Naive thymus-derived CD8-positive, alpha-beta T cell (primary cell): ENCODE measurements around the gene GPR180. TPM values are rescaled to one million over a fixed set of nuclear protein-coding genes. Genes with fewer than 3 reads are reported as not detected.

ENCODE experiments used
- ATAC-seq, 2 donors: fragments of 150-1000 bp; cut with Tn5 transposase in 1 of 2; sonication (Bioruptor Pico), chemical (Tn5 transposase) in 1 of 2; 1 replicate in 1 of 2; 2 replicates in 1 of 2; pipeline ENCODE4 v1.10.0; 2021; ENCODE audit warnings: mild to moderate bottlenecking in 2 of 2, moderate library complexity in 2 of 2
- POLR2A ChIA-PET: fragments of 350-600 bp; sonication (Branson Sonifier 250); formaldehyde crosslinking; loops from one replicate; lab custom pipeline; 2021; ENCODE audit warnings: antibody characterized with exemption; lab: Charles Lee
- DNase-seq, 10 donors: peaks; one replicate each; pipeline versions ENCODE4 v3.0.0 to v3.0.0-alpha.2; 2020 to 2022
- H3K27ac Mint-ChIP-seq, 10 donors: one replicate each; pipeline ENCODE4 v1.8.0; 2020 to 2022; ENCODE audit warnings: mild to moderate bottlenecking in 10 of 10, mixed read lengths in 10 of 10, moderate library complexity in 4 of 10, inconsistent platforms in 1 of 10
- H3K27me3 Mint-ChIP-seq, 5 donors: one replicate each; pipeline ENCODE4 v1.8.0; 2021 to 2022; ENCODE audit warnings: mixed read lengths in 5 of 5
- H3K36me3 Mint-ChIP-seq, 3 donors: one replicate each; pipeline ENCODE4 v1.8.0; 2020 to 2022; ENCODE audit warnings: mixed read lengths in 3 of 3, mild to moderate bottlenecking in 2 of 3, inconsistent platforms in 1 of 3
- H3K4me1 Mint-ChIP-seq, 4 donors: one replicate each; pipeline ENCODE4 v1.8.0; 2021 to 2022; ENCODE audit warnings: mixed read lengths in 4 of 4
- H3K4me3 Mint-ChIP-seq, 10 donors: one replicate each; pipeline ENCODE4 v1.8.0; 2020 to 2022; ENCODE audit warnings: mild to moderate bottlenecking in 10 of 10, mixed read lengths in 10 of 10, moderate library complexity in 6 of 10, inconsistent platforms in 1 of 10
- H3K9me3 Mint-ChIP-seq, 9 donors: one replicate each; pipeline ENCODE4 v1.8.0; 2020 to 2022; ENCODE audit warnings: mixed read lengths in 9 of 9, mild to moderate bottlenecking in 3 of 9, inconsistent platforms in 1 of 9, moderate library complexity in 1 of 9
- polyA plus RNA-seq, 3 donors: library from polyadenylated mRNA; unstranded; fragments of 300-500 nt; fragmentation: Illumina TruSeq; gene quantifications; one replicate each; pipeline ENCODE4 v1.2.3, GENCODE V29; 2021
- total RNA-seq, 8 experiments: library from RNA in 2 of 8; stranded (reverse) in 2 of 8; gene quantifications; one replicate each; pipeline ENCODE4 v1.2.3 and lab custom pipeline; 2021 to 2026

GPR180 gene
- total and polyA plus RNA-seq, 5 experiments from 2014 or later: 0.96 to 3.4 (median 1.8) TPM

DNA sequence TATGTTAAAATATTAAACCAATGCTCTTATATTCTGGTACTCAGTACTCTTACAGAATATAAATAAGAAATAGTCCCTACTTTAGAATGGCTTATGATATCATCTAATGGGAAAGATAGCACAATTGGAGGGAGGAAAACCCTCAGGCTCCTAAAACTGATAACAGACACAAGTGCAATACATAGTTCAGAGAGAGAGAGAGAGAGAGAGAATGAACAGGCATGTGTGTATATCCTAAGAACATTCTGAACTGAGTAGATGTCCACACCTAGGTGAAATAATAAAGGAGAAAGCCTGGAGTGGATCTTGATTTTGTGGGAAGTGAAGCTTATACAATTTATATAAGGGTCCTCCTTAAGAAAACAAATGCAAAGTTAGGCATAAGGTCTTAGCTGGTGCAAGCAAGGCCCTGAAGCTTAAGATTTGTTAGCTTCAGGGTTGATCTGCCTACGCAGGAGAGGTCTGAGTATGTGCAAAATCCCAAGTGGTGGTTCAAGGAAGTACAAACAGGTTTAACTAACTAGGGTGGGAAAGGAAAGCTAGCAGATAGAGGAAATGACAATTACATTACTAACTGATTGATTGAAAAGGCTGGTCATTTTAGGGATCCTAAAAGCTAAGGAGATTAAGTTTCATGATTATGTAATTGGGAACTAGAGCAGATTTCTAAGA is 57.4 kb downstream of the GPR180 start:
- Mint-ChIP-seq H3K4me3 (no peak overlapping the region), H3K9me3 (peaks cover 0 to 1% (median 0%) of the 10 kb centered on the region in 9 donors), H3K36me3 (no peaks in the 10 kb centered on the region), H3K4me1 (peaks cover 1 to 6% (median 5%) of the 10 kb centered on the region in 4 donors), H3K27me3 (peaks cover 3 to 32% (median 17%) of the 10 kb centered on the region in 5 donors), H3K27ac (no peak overlapping the region)
- DNase-seq (no peak), ATAC-seq (no peak)
- POLR2A ChIA-PET: no interaction called here

- ATAC-seq (no peak), DNase-seq (no peak)
- Mint-ChIP-seq H3K27ac (no peak overlapping the region), H3K4me3 (no peak overlapping the region), H3K27me3 (peaks cover 3 to 32% (median 17%) of the 10 kb centered on the region in 5 donors), H3K36me3 (no peaks in the 10 kb centered on the region), H3K4me1 (peaks cover 1 to 6% (median 5%) of the 10 kb centered on the region in 4 donors), H3K9me3 (peaks cover 0 to 1% (median 0%) of the 10 kb centered on the region in 9 donors)
- POLR2A ChIA-PET: no interaction called here
These were observed 57.9 kb downstream of the GPR180 start for GRCh38 chr13:94659598-94659946.

- Mint-ChIP-seq H3K27ac (no peak overlapping the region), H3K9me3 (peaks cover 0 to 1% (median 0%) of the 10 kb centered on the region in 9 donors), H3K4me1 (peaks cover 1 to 6% (median 5%) of the 10 kb centered on the region in 4 donors), H3K36me3 (no peaks in the 10 kb centered on the region), H3K4me3 (no peak overlapping the region), H3K27me3 (peaks cover 9 to 37% (median 24%) of the 10 kb centered on the region in 5 donors)
- DNase-seq (no peak), ATAC-seq (no peak)
- POLR2A ChIA-PET: no interaction called here
These were observed 59.2 kb downstream of the GPR180 start for GRCh38 chr13:94660695-94661326.

DNA sequence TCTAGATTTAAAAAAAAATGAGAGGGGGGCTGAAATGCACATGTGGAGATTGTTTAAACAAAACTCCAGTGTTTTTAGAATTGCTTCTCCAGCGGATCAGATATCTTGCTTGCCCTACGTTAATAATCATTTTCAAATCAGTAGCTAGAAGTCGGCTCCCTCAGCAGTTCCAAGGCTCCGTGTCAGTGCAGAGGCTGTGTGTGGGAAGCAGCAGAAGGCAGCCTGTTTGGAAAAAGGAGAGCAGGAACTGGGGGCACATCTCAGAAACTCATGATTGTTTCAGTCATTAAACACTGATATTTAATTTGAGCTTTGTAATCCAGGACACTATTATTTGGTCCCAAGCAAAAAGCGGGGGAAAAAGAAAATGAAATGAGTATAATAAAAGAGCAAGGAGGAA is 59.7 kb downstream of the GPR180 start:
- Mint-ChIP-seq H3K4me1 (peaks cover 1 to 6% (median 5%) of the 10 kb centered on the region in 4 donors), H3K4me3 (no peak overlapping the region), H3K27ac (no peak overlapping the region), H3K36me3 (no peaks in the 10 kb centered on the region), H3K9me3 (no peaks in the 10 kb centered on the region), H3K27me3 (peaks cover 9 to 37% (median 30%) of the 10 kb centered on the region in 5 donors)
- no peak for DNase-seq
- POLR2A ChIA-PET: no interaction called here
- no peak for ATAC-seq

DNA sequence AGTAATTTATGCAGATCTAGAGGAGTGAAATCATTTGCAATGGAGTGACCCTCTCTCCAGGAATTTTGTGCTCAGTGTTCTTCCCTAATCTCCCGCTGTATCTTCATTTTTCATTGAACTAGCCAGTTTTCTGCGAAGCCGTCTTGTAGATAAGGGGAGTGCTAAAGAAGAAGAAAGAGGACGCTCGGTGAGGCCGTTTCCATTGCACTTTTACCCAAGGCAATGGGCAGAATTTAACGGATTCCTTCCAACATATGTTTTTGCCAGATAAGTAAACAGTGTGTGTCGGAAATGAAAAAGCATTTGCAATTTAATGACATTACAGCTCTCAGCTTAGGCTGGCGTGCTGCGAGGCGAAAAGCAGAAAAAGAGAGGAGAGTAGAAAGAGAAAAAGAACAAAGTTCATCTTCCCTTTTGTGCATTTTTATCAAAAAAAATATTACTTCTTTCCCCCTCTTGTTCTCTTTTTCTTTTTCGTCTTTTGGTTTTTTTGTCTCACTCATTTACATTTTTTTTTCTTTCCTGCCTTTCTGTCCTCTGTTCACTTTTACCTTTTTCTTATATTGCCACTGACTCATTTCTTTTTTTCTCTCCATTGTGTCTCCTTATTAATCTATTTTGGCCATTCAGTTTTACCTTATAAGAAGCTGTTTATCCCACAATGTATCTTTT is 60.8 kb downstream of the GPR180 start:
- H3K36me3 Mint-ChIP-seq: no peaks in the 10 kb centered on the region
- H3K9me3 Mint-ChIP-seq: no peaks in the 10 kb centered on the region
- POLR2A ChIA-PET: no interaction called here
- H3K4me3 Mint-ChIP-seq: peak overlapping the region in 2 of 10 donors; percentile 4 to 44
- H3K27ac Mint-ChIP-seq: no peak overlapping the region
- DNase-seq (no peak), ATAC-seq (no peak)
- peaks cover 9 to 37% (median 32%) of the 10 kb centered on the region in 5 donors for H3K27me3 Mint-ChIP-seq
- H3K4me1 Mint-ChIP-seq: peaks cover 1 to 12% (median 8%) of the 10 kb centered on the region in 4 donors

DNA sequence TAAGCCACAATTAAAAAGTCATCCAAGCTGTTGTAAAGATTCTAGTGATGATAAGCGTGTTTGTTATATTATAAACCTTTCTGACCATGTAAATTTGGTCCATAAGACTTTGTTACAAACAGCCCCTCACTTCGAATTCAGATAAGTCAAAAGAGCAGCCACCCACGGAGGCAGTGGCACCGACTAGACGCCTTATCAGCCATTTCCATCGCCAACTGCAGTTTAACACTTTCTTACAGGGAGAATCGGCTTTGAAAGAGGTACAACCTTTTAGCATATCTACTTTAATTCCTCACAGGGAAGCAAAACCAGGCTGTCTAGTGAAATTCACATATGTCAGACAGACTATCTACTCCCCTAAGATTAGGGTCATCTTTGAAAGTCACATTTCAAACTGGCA is 63.2 kb downstream of the GPR180 start:
- H3K4me1 Mint-ChIP-seq: peaks cover 1 to 16% (median 9%) of the 10 kb centered on the region in 4 donors
- H3K27ac Mint-ChIP-seq: no peak overlapping the region
- H3K36me3 Mint-ChIP-seq: no peaks in the 10 kb centered on the region
- DNase-seq: no peak
- H3K27me3 Mint-ChIP-seq: peaks cover 9 to 37% (median 32%) of the 10 kb centered on the region in 5 donors
- POLR2A ChIA-PET: no interaction called here
- ATAC-seq: no peak
- no peak overlapping the region for H3K4me3 Mint-ChIP-seq
- H3K9me3 Mint-ChIP-seq: no peaks in the 10 kb centered on the region

DNA sequence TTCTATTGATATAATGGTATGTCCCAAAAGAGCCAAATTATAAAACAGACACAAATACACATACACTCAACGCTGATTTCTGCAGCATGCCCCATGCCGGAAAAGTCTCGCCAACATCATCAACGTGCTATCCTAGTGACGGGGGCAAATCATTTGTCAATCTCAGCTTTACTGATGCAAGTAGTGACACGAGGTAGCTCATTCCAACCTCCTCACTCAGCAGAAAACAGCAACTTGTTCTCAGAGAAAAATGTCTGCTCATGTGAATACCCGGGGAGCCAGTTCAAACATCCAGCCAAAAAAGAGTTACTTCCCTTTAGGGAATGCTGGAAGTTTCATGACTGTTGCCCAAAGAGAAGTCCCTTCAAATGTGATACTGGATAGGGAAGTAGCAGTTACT is 64.4 kb downstream of the GPR180 start:
- Mint-ChIP-seq H3K27me3 (peaks cover 9 to 37% (median 27%) of the 10 kb centered on the region in 5 donors), H3K4me1 (peaks cover 1 to 16% (median 9%) of the 10 kb centered on the region in 4 donors), H3K27ac (no peak overlapping the region), H3K4me3 (no peak overlapping the region), H3K36me3 (no peaks in the 10 kb centered on the region), H3K9me3 (no peaks in the 10 kb centered on the region)
- DNase-seq (no peak), ATAC-seq (no peak)
- POLR2A ChIA-PET: no interaction called here

- ATAC-seq (no peak), DNase-seq (no peak)
- no peaks in the 10 kb centered on the region for H3K9me3 Mint-ChIP-seq
- no peak overlapping the region for H3K4me3 Mint-ChIP-seq
- H3K27me3 Mint-ChIP-seq: peaks cover 8 to 32% (median 23%) of the 10 kb centered on the region in 5 donors
- H3K36me3 Mint-ChIP-seq: no peaks in the 10 kb centered on the region
- POLR2A ChIA-PET: no interaction called here
- H3K27ac Mint-ChIP-seq: no peak overlapping the region
- peaks cover 1 to 16% (median 8%) of the 10 kb centered on the region in 4 donors for H3K4me1 Mint-ChIP-seq
These were observed 65.5 kb downstream of the GPR180 start for GRCh38 chr13:94667190-94667589.

DNA sequence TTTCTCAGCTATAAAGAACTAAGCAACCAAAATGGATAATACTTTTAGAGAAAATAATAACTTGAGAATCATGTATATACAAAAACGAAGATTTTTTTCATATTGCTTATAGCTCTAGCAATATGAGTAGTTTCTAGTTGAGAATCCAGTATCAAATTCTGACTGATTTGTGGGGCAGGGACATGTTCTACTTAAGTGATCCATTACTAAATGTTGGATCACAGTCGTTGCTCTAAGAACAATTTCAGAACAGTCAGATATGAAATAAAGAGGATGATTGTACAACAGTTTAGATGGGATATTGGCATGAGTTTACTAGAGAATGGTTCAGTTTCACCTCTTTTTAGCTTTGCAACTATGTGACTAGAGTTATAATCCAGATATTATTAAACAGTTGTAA is 70.7 kb downstream of the GPR180 start:
- H3K36me3 Mint-ChIP-seq: no peaks in the 10 kb centered on the region
- peaks cover 0 to 4% (median under 1%) of the 10 kb centered on the region in 4 donors for H3K4me1 Mint-ChIP-seq
- POLR2A ChIA-PET: no interaction called here

GRCh38 chr13:94673851-94674250 is 72.2 kb downstream of the GPR180 start:
- H3K27me3 Mint-ChIP-seq: peaks cover 5 to 27% (median 19%) of the 10 kb centered on the region in 5 donors
- H3K4me1 Mint-ChIP-seq: no peaks in the 10 kb centered on the region
- H3K36me3 Mint-ChIP-seq: no peaks in the 10 kb centered on the region
- POLR2A ChIA-PET: no interaction called here
- H3K27ac Mint-ChIP-seq: no peak overlapping the region
- DNase-seq (no peak), ATAC-seq (no peak)
- no peak overlapping the region for H3K4me3 Mint-ChIP-seq
- no peaks in the 10 kb centered on the region for H3K9me3 Mint-ChIP-seq

More for the DNA sequence above, 70.7 kb downstream of the GPR180 start:
- Mint-ChIP-seq H3K4me3 (no peak overlapping the region), H3K27me3 (peaks cover 5 to 17% (median 11%) of the 10 kb centered on the region in 5 donors), H3K27ac (no peak overlapping the region), H3K9me3 (no peaks in the 10 kb centered on the region)
- no peak for DNase-seq
- no peak for ATAC-seq

DNA sequence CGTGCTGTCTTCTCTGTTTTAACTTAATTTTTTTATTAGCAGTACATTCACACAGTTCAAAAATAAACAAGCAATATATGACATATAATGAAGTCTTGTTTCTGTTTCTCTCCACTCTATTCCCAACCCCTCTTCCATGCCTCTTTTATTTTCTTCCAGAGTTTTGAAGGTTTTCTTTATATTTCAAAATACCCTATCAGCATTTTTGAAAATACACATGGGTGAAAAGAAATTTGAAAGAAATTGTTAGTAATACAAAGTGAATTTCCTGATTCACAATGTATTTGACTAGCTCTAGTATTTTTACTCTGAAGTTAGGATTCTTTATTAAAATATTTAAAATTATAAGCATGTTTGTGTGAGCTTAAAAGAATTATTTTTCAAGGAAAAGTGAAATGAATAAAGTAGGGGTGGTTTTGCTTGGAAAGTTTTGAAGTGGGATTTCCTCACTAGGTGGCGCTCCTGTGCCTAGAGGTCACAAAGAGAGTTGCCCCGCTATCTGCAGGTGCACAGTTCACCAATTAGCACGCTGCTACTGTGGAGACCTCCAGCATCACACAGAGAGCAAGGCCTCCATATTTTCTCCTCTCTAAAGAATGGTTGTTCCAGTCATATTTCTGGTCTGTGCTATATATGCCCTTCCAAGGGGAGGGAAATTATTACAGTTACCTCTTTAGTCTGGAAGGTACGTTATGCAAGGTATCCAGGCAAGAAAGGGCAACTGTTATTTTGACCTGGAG is 73.1 kb downstream of the GPR180 start:
- H3K9me3 Mint-ChIP-seq: no peaks in the 10 kb centered on the region
- peak; percentile 15 to 69 (median 36) for DNase-seq
- POLR2A ChIA-PET: no interaction called here
- no peak overlapping the region for H3K4me3 Mint-ChIP-seq
- H3K4me1 Mint-ChIP-seq: no peaks in the 10 kb centered on the region
- peak; percentile 47 to 62 for ATAC-seq
- peaks cover 8 to 27% (median 21%) of the 10 kb centered on the region in 5 donors for H3K27me3 Mint-ChIP-seq
- no peaks in the 10 kb centered on the region for H3K36me3 Mint-ChIP-seq
- no peak overlapping the region for H3K27ac Mint-ChIP-seq

- Mint-ChIP-seq H3K4me1 (peaks cover 0 to 2% (median 0%) of the 10 kb centered on the region in 4 donors), H3K4me3 (no peak overlapping the region), H3K36me3 (no peaks in the 10 kb centered on the region), H3K27me3 (peaks cover 18 to 43% (median 31%) of the 10 kb centered on the region in 5 donors), H3K9me3 (peaks cover 0 to 2% (median 0%) of the 10 kb centered on the region in 9 donors), H3K27ac (no peak overlapping the region)
- POLR2A ChIA-PET: no interaction called here
- ATAC-seq (no peak), DNase-seq (no peak)
These were observed 76.1 kb downstream of the GPR180 start for GRCh38 chr13:94677799-94678198.
